DMS 273 (cell line): ENCODE results near the gene SNX24.
"Not testable (repeated sequence)": the region's sequence is repeated elsewhere in the genome, so short reads cannot be mapped to it uniquely, and the experiment has no call there.

Experiments used
- DNase-seq: peaks from one replicate; lab custom pipeline; 2025; ENCODE audit not compliant: unreplicated experiment; lab: John Stamatoyannopoulos, UW

Gene SNX24

GRCh38 chr5:122959740-122960445, 114.5 kb downstream of the SNX24 start:
- DNase-seq: no peak

DNA sequence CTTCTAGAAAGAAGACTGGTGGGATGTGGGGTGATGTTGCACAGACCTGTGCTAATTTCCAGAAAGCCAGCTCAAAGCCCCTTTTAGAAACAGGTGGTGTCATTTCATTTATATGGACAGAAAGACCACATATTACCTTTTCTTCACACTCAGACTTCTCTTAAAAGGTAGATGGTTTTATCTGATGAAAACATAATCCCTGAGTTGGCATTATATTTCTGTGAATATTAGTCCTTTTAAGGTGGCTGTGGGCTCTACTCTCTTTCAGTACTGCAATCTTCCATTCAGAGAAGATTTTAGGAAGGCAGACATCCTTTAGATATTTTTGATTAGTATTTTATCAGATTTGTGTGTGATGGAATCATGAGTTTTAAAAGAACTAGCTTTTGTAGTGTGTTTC, 117.9 kb downstream of the SNX24 start:
- no peak for DNase-seq

DNA sequence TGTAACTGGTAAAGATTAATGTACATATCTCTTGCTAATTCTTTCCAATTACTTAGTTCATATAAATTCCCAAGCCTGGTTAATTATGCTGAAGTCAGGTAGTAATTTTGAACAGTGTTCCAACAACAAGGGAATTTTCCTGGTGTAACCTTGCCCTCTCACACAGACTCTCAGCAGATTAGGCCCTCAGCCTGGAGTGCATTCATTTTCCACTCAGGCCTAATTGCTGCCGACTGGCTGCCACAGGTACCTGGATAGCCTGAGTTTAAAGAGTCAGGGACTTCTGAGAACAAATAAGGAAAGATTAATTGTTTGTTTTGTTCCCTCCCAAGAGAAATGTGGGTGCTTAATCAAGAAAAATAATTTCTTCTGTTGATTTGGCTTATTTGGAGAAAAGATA, 119.7 kb downstream of the SNX24 start:
- no peak for DNase-seq

DNA sequence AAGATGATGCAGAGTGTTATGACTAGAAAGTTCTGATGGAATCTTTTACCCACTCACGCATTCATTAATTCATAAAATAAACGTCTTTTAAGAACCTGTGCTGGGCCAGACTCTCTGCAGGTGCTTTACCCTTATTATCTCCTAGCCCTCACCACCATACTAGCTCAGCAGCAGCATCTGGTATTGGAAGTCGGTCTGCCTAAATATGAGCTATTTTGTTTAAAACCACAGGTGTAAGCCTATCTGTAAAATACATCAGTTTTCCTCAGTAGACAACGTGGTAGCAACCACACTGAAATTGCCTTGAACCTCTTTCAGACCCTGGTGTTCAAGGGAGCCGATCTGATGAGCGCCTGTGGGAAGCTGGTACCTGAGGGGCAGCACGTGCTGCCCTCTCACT, 121.7 kb downstream of the SNX24 start:
- no peak for DNase-seq

DNA sequence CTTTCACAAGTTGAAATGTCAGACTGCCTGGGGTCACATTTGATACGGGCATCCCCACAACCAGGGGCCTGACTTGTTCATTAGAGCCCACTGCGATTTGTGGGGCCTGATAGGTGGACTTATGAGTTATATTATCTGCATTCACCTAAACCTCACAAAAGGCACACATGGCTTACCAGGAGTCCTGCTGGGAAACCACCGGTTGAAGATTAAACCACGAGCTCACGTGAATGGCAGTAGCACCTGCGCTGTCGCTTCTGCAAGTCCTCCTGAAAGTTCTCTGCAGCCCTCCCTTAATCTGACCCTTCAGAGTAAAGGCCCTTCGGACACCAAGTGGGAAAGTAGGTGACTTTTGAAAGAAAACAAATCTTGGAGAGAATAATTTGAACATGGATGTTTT, 122.2 kb downstream of the SNX24 start:
- DNase-seq: no peak

GRCh38 chr5:122968056-122968455, 122.6 kb downstream of the SNX24 start:
- not testable (repeated sequence) for DNase-seq

DNA sequence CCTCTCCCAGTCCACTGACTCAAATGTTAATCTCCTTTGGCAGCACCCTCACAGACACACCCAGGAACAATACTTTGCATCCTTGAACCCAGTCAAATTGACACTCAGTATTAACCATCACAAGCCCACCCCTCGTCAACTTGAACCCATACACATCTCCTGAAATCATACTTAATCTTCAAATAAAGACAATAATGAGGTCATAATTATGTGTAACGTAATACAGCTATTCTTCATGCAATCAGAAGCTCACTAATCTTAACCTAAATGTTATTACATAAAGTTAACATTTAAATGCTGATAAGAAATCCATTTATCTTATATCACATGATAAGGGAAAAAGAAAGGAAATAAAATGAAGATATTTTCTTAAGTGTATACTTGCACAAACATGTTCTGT, 125.9 kb downstream of the SNX24 start:
- no peak for DNase-seq

DNA sequence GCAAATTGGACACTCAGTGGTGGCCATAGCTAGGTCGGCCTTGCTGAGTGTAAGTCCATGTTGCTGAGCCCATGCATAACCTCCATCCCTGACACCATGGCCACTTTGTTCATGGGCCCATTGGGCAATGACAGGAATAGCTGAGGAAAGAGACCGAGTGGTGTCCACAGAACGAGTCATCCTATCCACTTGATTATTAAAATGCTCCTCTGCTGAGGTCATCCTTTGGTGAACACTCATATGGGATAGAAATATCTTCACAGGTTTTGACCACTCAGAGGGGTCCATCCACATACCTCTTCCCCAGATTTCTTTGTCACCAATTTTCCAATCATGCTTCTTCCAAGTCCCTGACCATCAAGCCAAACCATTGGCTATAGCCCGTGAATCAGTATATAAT, 127.5 kb downstream of the SNX24 start:
- DNase-seq: no peak

- DNase-seq: not testable (repeated sequence)
Observed at GRCh38 chr5:122973759-122974158, 128.3 kb downstream of the SNX24 start.

DNA sequence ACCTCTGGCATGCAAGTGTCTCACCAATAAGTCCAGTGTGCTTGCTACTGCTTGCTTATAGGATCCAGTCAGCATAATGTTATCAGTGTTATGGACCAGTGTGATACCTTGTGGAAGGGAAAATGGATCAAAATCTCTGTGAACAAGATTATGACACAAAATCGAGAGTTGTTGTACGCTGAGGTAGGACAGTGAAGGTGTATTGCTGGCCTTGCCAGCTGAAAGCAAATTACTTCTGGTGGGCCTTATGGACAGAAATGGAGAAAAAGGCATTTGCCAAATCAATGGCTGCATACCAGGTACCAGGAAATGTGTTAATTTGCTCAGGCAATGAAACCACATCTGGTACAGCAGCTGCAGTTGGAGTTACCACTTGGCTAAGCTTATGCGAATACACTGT, 128.8 kb downstream of the SNX24 start:
- DNase-seq: peak; percentile 23

DNA sequence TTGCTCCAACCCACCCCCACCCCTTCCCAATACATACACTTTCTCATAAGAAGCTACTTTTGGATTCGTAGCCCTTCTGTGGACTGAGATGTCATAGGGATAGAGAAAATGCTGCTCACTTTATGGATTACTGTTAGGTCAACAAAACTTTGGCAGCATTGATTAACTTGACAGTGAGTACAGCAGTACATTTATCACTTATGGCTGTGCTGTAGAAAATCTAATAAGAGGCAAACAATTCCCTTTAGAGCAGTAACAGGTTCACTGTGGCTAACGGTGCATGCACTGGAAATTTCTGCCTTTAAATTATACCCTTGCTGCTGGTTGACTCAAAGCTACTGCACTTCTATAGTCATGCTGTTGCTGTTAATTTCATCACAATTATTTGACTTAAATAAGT, 131.9 kb downstream of the SNX24 start:
- DNase-seq: no peak

DNA sequence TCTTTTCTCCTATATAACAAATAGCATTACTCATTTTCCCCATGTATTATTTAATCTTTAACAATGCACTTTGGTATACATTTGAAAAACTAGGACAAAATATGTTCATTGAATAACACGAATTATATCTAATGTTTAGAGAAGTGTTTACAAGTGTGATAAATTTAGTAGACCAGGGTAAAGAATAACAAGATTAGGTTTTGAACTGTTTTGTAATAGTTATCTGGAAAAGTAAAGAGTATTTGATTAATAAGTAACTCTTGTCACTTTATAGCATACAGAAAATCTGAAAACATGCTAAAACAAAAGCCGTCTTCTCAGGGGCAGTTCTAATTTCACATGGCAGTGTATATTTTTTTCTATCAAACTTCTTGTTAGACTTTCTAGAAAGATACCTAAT, 132.7 kb downstream of the SNX24 start:
- no peak for DNase-seq

DNA sequence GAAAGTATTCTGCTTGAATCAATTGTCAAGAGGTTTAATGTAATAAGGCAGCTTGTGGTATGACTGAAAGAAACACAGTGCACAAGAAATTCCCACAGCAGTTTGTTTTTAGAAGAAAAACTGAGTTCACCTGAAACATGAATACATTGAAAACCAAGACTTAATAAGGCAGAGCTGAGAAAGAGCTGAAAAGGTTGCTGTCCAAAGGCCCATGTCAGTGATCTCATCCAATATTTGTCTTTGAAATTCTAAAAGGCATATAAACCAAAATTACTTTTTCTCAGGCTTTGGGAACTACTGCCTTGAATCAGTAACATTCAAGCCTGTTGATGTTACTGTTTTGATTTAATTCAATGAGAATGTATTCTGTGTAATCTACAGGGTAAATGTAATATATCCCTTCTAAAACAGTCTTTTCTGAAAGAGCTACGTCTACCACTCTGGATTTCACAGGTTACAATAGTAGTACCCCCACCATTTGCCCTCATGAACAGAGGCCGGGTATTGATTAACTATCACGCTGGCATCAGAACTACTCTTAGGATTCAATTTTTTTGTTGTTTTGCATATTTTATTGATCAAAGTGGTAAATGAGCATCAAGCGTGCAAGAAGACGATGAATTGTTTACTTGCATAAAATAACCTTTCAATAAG, 133.4 kb downstream of the SNX24 start:
- DNase-seq: no peak

GRCh38 chr5:122981846-122982245, 136.4 kb downstream of the SNX24 start:
- no peak for DNase-seq

DNA sequence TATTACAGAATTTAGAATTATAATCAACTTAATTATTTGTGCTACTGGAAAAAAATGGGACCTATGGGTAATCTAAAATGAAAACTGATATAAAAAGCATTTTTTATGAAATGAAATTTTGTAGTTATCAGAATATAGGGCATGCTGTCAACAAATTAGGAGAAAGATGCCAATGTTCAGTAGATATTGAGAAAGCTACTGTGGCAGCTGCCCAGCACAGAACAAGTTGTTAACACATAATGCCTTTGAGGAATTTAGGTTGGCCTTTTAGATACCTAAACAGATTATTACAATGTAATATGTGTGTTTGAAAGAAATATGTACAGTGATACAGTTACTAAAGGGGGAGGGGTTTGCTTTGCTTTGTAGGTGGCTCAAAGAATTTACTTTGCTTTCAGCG, 137.0 kb downstream of the SNX24 start:
- DNase-seq: no peak

DNA sequence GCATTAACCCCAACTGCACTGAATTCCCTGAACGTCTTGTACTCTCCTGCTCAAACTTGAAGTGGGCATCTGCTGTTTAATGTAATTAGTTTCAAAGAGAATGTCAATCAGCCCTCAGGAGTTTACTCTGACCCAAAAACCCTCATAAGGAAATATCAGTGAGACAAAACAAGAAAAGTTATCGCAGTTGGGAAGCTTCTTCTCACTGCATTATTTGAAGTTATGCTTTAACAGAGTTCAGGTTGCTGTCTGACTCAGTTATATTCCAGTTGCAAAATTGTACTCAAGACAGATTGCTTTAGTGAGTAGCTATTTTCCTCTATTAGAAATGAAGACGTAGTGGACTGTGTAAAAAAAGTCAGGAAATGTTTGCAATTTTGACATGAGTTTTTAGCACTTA, 139.0 kb downstream of the SNX24 start:
- DNase-seq: no peak

DNA sequence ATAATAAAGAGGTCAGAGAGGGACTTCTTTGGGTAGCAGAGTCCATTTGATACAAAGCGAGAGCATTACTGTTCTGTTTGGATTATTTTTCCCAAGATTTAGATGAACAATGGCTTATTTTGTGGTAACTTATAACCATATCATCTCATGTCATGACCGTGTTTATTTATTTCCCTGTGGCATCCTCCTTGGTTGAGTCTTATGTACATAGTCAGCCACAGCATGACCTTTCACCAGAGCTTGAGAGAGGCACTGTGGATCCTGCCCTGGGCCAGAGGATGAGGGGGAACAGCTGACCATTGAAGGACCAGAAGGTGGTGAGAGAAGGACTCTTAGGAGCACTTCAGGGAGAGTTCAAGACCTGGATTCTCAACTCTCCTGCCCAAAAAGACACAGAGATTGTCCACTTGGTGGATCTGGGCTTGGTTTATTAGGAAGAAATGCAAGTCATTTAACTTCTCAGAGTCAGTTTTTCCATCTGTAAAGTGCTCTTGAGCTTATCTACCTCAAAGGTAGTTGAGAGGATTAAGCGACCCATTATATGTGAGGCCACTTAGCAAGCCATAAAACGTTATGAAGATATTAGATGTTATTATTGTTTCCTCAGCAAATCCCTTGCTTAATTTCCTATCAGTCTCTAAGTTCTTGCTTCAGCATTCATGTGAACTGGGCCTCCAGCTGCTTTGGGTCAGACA, 139.7 kb downstream of the SNX24 start:
- no peak for DNase-seq

- no peak for DNase-seq
Observed at GRCh38 chr5:122985954-122986721, 140.7 kb downstream of the SNX24 start.

- DNase-seq: no peak
Observed at GRCh38 chr5:122996091-122996490, 150.7 kb downstream of the SNX24 start.

GRCh38 chr5:122997294-122997693, 151.9 kb downstream of the SNX24 start:
- DNase-seq: no peak

DNA sequence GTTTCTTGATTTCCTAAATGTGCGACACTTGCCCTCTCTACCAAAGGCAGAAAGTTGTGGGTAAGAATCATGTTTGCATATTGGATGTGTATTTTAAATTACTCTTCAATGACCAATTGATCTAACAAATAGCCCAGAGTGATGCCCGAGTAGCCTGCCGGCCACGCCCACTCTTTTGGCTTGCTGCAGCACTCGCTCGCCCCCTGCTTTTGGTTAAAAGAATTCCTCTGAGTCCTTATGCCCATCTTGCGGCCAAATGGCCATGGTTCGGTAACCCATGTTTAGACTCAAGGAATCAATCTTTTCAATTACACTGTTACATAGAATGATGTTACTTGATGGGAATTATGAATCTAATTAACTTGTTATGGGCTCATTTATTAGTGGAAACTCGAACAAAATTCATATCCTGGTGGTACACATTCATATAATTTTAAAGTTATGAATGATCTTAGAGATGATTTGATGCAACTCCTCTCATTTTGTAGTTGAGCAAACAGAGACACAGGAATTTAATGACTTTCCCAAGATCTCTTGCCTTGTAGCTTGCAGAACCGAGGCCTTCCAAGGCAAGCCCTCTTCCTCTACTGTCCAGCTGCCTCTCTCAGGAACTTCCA, 154.6 kb downstream of the SNX24 start:
- DNase-seq: peak; percentile 44
